HepG2 (cell line): ENCODE measurements around the gene RNF4. TPM values are rescaled to one million over a fixed set of nuclear protein-coding genes. Genes with fewer than 3 reads are reported as not detected.
A peak's percentile ranks its signal among the peaks of the same experiment; 100 is the strongest.

Experiments
- ARID2 ChIP-seq: sonication (generic); formaldehyde crosslinking; IDR thresholded peaks from 2 replicates; pipeline ENCODE4 v1.8.1; 2022; ENCODE audit warnings: mild to moderate bottlenecking, missing genetic modification reagents, borderline replicate concordance
- ATF7-NPFF ChIP-seq: sonication (generic); formaldehyde crosslinking; IDR thresholded peaks from 2 replicates; pipeline ENCODE4 v1.8.1; 2023; ENCODE audit warnings: mild to moderate bottlenecking, low read depth, missing genetic modification reagents, moderate library complexity
- GABPB1 ChIP-seq: IDR thresholded peaks from 2 replicates; pipeline ENCODE4 v1.6.1; 2016; ENCODE audit warnings: mild to moderate bottlenecking, missing genetic modification reagents, moderate library complexity, missing compliant biosample characterization
- IKZF4 ChIP-seq: sonication (generic); formaldehyde crosslinking; IDR thresholded peaks from 2 replicates; pipeline ENCODE4 v1.5.1; 2020; ENCODE audit warnings: borderline replicate concordance, mild to moderate bottlenecking, low read depth, missing genetic modification reagents; ENCODE audit errors: not compliant biosample characterization
- KMT2A ChIP-seq: sonication (generic); formaldehyde crosslinking; IDR thresholded peaks from 2 replicates; pipeline ENCODE4 v1.4.0; 2020; ENCODE audit warnings: missing genetic modification reagents
- MED13 ChIP-seq: sonication (generic); formaldehyde crosslinking; IDR thresholded peaks from 2 replicates; pipeline ENCODE4 v1.5.0; 2020; ENCODE audit warnings: missing genetic modification reagents
- MIER2 ChIP-seq: IDR thresholded peaks from 2 replicates; pipeline ENCODE4 v1.6.1; 2016; ENCODE audit warnings: missing biosample characterization, missing genetic modification reagents
- MXD1 ChIP-seq: sonication (generic); formaldehyde crosslinking; IDR thresholded peaks from 2 replicates; pipeline ENCODE4 v1.4.0; 2020; ENCODE audit warnings: mild to moderate bottlenecking, missing genetic modification reagents
- POLR2A ChIP-seq, 2 experiments: IDR thresholded peaks; 2 replicates each; pipeline ENCODE4 v1.6.1; 2011; ENCODE audit warnings: low read depth in 2 of 2, low read length in 2 of 2, mild to moderate bottlenecking in 1 of 2, moderate library complexity in 1 of 2; ENCODE audit not compliant: insufficient read depth in 1 of 2
- PRPF4 ChIP-seq: fragments of 200-400 bp; formaldehyde crosslinking; IDR thresholded peaks from 2 replicates; pipeline ENCODE4 v1.6.1; 2016; ENCODE audit warnings: low read length, low read depth; ENCODE audit not compliant: poor library complexity, severe bottlenecking
- RARA ChIP-seq: IDR thresholded peaks from 2 replicates; pipeline ENCODE4 v1.6.1; 2016; ENCODE audit warnings: missing genetic modification reagents, missing compliant biosample characterization
- SAP130 ChIP-seq: IDR thresholded peaks from 2 replicates; pipeline ENCODE4 v1.6.1; 2016; ENCODE audit warnings: low read depth
- THAP11 ChIP-seq: IDR thresholded peaks from 2 replicates; pipeline ENCODE4 v1.6.1; 2016; ENCODE audit warnings: missing biosample characterization, missing genetic modification reagents
- THRA ChIP-seq: sonication (generic); formaldehyde crosslinking; IDR thresholded peaks from 2 replicates; pipeline ENCODE4 v1.4.0; 2020; ENCODE audit warnings: missing genetic modification reagents, borderline replicate concordance
- ZNF17 ChIP-seq: sonication (generic); formaldehyde crosslinking; IDR thresholded peaks from 2 replicates; pipeline ENCODE4 v1.5.0; 2020; ENCODE audit warnings: mild to moderate bottlenecking, missing genetic modification reagents
- ZNF614 ChIP-seq: IDR thresholded peaks from 2 replicates; pipeline ENCODE4 v1.6.1; 2018; ENCODE audit warnings: missing biosample characterization, missing genetic modification reagents, inconsistent platforms, borderline replicate concordance
- ZNF709 ChIP-seq: sonication (generic); formaldehyde crosslinking; IDR thresholded peaks from 2 replicates; pipeline ENCODE4 v1.5.0; 2020; ENCODE audit warnings: mild to moderate bottlenecking, missing genetic modification reagents
- ZNF776 ChIP-seq: sonication (generic); formaldehyde crosslinking; IDR thresholded peaks from 2 replicates; pipeline ENCODE4 v1.4.0; 2020; ENCODE audit warnings: mild to moderate bottlenecking, missing genetic modification reagents
- ZSCAN22 ChIP-seq: sonication (generic); formaldehyde crosslinking; IDR thresholded peaks from 2 replicates; pipeline ENCODE4 v1.4.0; 2020; ENCODE audit warnings: mild to moderate bottlenecking, missing genetic modification reagents
- polyA plus RNA-seq, 8 experiments: library from polyadenylated mRNA; depleted of rRNA in 3 of 8; stranded (reverse) in 7 of 8; unstranded in 1 of 8; fragments of >200 nt; fragmentation: Illumina TruSeq in 4 of 8; extraction: Trizol in 4 of 8; gene quantifications; 2 replicates each; pipeline versions ENCODE4 v1.2.1 to v1.2.3, GENCODE V29; 2011 to 2016; ENCODE audit warnings: low read depth in 4 of 8, missing spikeins in 1 of 8, mixed read lengths in 1 of 8; ENCODE audit not compliant: insufficient read depth in 1 of 8
- total RNA-seq, 5 experiments: library from RNA; depleted of rRNA; stranded (reverse); fragments of >200 nt; fragmentation: Illumina TruSeq; extraction: Trizol; gene quantifications; 2 replicates each; pipeline ENCODE4 v1.2.3, GENCODE V29; 2016; ENCODE audit warnings: low read depth in 1 of 5
- TF ChIP-seq, protein P1 (sequence below): sonication (generic); formaldehyde crosslinking; IDR thresholded peaks from 2 replicates; pipeline ENCODE4 v1.4.0; 2020; ENCODE audit warnings: missing genetic modification reagents
- TF ChIP-seq, protein P2 (sequence below): sonication (generic); formaldehyde crosslinking; IDR thresholded peaks from 2 replicates; pipeline ENCODE4 v1.5.0; 2020; ENCODE audit warnings: mild to moderate bottlenecking, missing genetic modification reagents, borderline replicate concordance

The RNF4 gene
- total and polyA plus RNA-seq, 2 of the 13 experiments (the other 11 are each of a cell fraction or from before 2014, with no cell fraction given), result 38.1 to 45.1 TPM

GRCh38 chr4:2537011-2537830 is 68.3 kb downstream of the RNF4 start (continued):
- TF ChIP-seq POLR2A (IDR thresholded peaks at IDR 0.05; ENCODE audit: insufficient read depth in 1 of 2, low read depth in 2 of 2, low read length in 2 of 2) (peak in 1 of 2 experiments; percentile 66; a peak in 2 of 4 replicates), MED13 (CRISPR knock-in tag) (no peak), SAP130 (CRISPR knock-in tag) (peak; percentile 75), PRPF4 (no peak), KMT2A (CRISPR knock-in tag) (peak; percentile 63; the same call in 1 of the 2 replicates), THRA (no peak), GABPB1 (peak; percentile 60), ARID2 (CRISPR knock-in tag) (no peak), THAP11 (CRISPR knock-in tag) (no peak), ZSCAN22 (CRISPR knock-in tag) (no peak), ZNF614 (no peak), MXD1 (CRISPR knock-in tag) (peak; percentile 48; the same call in 1 of the 2 replicates), ZNF709 (0 out of 2 replicates have a peak, but pooled peaks have one; percentile 30), ATF7-NPFF (CRISPR knock-in tag) (0 out of 2 replicates have a peak, but pooled peaks have one; percentile 42), IKZF4 (CRISPR knock-in tag) (peak; percentile 25), MIER2 (CRISPR knock-in tag) (no peak), RARA (peak; percentile 25; the same call in 1 of the 2 replicates), ZNF17 (no peak), ZNF776 (peak; percentile 59; the same call in 1 of the 2 replicates)
- TF ChIP-seq, protein P1, sequence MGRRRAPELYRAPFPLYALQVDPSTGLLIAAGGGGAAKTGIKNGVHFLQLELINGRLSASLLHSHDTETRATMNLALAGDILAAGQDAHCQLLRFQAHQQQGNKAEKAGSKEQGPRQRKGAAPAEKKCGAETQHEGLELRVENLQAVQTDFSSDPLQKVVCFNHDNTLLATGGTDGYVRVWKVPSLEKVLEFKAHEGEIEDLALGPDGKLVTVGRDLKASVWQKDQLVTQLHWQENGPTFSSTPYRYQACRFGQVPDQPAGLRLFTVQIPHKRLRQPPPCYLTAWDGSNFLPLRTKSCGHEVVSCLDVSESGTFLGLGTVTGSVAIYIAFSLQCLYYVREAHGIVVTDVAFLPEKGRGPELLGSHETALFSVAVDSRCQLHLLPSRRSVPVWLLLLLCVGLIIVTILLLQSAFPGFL (CRISPR knock-in tag), result 0 out of 2 replicates have a peak, but pooled peaks have one; percentile 28
- TF ChIP-seq, protein P2, sequence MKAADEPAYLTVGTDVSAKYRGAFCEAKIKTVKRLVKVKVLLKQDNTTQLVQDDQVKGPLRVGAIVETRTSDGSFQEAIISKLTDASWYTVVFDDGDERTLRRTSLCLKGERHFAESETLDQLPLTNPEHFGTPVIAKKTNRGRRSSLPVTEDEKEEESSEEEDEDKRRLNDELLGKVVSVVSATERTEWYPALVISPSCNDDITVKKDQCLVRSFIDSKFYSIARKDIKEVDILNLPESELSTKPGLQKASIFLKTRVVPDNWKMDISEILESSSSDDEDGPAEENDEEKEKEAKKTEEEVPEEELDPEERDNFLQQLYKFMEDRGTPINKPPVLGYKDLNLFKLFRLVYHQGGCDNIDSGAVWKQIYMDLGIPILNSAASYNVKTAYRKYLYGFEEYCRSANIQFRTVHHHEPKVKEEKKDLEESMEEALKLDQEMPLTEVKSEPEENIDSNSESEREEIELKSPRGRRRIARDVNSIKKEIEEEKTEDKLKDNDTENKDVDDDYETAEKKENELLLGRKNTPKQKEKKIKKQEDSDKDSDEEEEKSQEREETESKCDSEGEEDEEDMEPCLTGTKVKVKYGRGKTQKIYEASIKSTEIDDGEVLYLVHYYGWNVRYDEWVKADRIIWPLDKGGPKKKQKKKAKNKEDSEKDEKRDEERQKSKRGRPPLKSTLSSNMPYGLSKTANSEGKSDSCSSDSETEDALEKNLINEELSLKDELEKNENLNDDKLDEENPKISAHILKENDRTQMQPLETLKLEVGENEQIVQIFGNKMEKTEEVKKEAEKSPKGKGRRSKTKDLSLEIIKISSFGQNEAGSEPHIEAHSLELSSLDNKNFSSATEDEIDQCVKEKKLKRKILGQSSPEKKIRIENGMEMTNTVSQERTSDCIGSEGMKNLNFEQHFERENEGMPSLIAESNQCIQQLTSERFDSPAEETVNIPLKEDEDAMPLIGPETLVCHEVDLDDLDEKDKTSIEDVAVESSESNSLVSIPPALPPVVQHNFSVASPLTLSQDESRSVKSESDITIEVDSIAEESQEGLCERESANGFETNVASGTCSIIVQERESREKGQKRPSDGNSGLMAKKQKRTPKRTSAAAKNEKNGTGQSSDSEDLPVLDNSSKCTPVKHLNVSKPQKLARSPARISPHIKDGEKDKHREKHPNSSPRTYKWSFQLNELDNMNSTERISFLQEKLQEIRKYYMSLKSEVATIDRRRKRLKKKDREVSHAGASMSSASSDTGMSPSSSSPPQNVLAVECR, result peak; percentile 79; the same call in 1 of the 2 replicates
